ENCODE measurements around the gene MAPK8.

- TF ChIP-seq CTCF (IDR thresholded peaks at IDR 0.05) (no peak), POLR2A (IDR thresholded peaks at IDR 0.05) (no peak)
Measured at GRCh38 chr10:48447356-48448215, 141.1 kb downstream of the MAPK8 start.
